ENCODE measurements around the gene STOX2.

DNA sequence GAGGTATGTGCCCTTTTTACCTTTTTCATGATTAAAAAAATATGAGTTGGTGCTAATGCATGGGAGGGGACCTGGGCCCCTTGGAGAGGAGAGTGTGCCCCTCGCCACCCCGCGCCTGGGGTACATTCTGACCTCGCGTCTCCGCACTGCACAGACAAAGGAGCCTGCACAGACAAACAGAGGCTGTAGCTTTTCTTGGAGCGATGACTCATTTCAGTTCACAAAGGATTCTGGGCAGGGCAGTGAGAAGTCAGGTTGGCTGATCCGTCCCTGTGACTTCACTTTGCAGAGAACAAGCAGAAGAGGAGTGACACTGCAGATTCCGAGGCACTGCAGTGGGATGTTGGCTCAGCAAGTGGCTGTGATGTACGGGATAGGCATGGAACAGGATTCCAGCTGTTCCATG, 82.9 kb downstream of the STOX2 start:
- TF ChIP-seq GATA2 (IDR thresholded peaks at IDR 0.05; ENCODE audit: low read depth, low read length) (no peak), GATA3 (IDR thresholded peaks at IDR 0.05; ENCODE audit: low read depth, low read length) (no peak)

Data from SH-SY5Y (cell line).